Endothelial cell of hepatic sinusoid (primary cell): ENCODE measurements around the gene RGS2.

Experiments
- in situ Hi-C: cut with HindIII; loops from 2 replicates; pipeline ENCODE4 v1.10.0; 2017; ENCODE audit warnings: low sequenced_read_pairs

The RGS2 gene, protein sequence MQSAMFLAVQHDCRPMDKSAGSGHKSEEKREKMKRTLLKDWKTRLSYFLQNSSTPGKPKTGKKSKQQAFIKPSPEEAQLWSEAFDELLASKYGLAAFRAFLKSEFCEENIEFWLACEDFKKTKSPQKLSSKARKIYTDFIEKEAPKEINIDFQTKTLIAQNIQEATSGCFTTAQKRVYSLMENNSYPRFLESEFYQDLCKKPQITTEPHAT

DNA sequence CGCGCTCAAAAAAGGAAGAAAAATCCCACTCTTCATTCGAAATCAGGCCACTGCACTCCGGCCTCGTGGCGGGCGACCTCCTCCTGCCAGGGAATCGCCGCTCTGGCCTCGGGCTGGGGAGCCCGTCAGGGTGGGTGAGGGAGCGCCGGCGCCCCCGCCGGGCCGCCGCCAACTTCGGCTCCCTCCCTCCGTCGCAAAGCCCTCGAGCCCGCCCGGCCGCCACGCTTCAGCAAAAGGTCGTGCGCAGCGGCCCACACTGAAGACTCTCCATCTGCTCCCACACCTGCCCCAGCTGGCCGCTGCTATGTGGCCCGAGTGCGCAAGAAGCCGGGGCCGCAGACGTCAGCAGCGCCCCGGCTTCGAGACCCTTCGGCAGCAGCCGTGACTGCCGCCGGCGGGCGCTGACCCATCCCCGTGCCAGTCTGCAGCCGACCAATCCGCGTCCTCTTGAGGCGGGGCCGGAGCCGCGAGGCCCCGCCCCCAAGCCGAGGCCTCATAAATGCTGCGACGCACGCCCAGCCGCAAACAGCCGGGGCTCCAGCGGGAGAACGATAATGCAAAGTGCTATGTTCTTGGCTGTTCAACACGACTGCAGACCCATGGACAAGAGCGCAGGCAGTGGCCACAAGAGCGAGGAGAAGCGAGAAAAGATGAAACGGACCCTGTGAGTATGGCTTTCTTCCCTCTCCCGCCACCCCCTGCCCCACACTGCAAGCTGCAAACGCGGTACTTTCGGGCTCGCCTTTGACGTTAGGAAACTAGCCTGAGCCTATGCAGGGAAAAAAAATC, at the start of gene RGS2:
Gene RGS2, plus strand, starts transcription at position 522 of the 789 bp plus-strand sequence. Its CDS starts 33 bp downstream, at position 555.
- in situ Hi-C loops: no loop called here

DNA sequence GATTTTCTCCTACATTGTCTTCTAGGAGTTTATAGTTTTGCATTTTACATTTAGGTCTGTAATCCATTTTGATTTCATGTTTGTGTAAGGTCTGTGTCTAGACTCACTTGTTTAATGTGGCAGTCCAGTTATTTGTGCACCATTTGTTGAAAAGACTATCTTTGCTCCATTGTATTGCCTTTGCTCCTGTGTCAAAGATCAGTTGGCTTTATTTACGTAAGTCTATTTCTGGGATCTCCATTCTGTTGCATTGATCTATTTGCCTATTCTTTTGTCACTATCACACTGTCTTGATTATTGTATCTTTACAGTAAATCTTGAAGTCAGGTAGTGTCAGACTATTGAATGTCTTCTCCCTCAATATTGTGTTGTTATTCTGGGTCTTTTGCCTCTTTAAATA, 49.7 kb upstream of the RGS2 start:
- in situ Hi-C loops: no loop called here

DNA sequence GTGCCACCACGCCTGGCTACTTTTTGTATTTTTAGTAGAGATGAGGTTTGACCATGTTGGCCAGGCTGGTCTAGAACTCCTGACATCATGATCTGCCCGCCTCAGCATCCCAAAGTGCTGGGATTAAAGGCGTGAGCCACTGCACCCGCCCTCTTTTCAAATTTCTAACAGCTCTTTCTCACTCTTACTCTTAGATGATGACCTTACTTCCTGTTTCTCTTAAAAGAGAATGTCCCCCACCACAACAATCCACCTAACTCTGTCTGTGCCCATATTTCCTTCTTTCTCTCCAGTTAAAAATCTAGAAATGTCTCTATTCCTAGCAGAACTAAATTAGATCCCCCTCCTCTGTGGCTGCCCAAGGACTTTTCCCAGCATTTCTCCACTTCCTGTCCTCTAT, 46.6 kb upstream of the RGS2 start:
- in situ Hi-C loops: no loop called here

DNA sequence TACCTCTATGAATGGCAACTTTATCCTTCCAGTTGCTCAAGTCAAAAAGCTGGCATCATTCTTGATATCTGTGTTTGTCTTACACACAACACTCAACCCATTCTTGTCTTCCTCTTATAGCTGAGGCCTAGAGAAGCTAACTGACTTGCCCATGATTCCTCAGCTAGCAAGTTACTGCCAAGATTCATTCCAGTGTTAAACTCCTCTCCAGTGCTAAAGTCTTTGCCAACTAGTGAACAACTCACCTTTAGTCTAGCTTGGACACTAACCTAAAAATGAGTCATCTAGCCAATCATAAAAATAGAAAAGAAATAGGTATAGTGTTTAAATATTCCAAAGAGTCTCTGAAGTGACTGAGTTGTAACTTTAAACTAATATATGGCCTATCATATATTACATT, 45.6 kb upstream of the RGS2 start:
- in situ Hi-C loops: no loop called here

DNA sequence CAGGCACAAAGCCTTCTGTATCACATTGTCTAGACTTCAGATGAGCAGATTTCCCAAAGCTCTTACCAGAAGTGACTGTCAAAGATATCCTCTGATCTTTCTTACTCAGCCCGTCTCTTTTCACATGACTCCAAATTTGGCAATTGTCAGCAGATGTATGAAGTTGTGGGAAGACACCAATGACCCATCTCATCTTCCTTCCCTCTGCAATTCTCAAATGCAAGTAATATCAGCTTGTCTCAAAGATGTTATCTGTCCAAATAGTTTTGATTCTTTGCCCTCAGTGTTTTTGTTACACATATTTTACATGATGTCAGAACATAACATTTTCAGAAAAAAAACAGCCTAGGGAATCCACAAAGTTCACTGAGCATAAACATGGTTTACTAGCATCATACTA, 45.1 kb upstream of the RGS2 start:
- in situ Hi-C loops: no loop called here

DNA sequence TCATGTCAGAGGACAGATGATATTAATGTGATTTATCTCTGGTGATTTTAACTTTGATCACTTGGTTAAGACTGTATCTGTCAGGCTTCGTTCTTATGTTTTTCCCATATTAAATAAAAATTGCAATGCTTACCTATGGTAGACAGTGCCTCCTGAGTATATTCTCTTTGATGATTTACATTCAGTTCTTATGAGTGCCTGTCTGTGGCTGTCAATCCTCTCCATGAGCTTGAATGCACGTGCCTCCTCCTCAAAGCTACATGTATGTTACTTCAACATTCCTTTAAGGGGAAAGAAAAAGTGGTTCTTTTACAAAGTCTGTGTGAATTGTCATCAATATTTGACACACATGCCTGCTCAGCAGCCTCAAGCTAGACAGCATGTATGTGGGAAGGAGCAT, 44.2 kb upstream of the RGS2 start:
- in situ Hi-C loops: no loop called here

DNA sequence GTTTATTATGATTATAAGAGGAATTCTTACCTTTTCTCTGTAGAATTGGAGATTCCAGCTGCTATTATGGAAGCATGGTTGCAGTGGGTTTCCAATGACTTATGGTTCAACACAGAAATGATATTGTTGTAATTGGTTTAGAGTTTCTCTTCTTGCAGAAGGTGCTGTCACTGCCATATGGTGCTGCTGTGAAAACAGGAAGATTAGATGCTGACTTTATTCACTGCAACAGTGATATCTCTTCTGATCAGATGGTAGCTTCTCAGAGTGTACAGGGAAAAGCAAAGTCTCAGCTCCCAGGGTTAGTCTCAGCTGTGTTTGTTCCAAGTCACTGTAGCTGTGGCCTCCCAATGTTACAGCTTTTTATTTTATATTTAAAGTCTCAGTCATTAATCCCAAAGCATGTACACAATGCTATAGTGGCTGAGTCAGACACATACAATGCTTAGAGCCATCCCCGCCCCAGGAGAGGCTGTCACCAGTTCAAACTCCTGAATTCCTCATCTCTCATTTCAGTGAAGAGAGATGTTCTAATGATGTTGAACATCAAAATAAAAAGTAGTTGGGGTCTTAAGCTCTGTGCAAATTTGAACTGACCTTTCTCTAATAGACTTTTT, 42.7 kb upstream of the RGS2 start:
- in situ Hi-C loops: no loop called here

DNA sequence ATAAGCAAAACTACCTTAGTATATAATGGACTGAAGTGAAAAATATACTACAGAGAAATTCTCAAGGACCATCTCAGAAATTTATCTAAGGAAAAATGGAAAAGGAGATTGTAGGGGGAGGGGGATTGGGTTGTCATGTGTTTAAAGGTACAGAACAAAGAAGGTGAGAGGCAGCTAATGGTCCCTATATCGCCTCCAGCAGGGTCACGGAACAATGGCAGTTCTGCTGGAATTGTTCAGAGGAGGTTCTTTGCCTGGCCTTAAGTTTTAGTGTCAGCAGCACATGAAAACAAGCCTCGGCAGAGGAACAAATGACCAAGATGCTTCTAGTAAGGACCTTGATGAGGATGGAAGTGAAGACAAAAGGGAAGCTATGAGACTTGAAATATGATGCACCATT, 42.0 kb upstream of the RGS2 start:
- in situ Hi-C loops: no loop called here

DNA sequence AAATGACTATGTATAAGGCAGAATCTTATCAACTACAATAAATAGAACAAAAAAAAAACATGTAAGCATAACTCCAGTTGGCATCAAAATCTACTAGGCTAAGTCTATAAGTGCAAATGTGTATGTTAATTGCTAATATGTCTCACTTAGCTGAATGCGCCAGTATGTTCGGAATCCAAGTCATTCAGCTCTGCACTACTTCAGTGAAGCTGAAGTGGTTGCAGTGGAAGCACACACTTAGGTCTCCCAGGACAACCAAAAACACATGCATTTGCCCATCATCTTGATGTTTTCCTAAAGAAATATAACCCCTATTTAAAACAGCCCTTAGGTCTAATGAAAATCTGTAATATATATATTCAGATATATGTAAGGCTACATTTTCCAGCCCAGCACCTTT, 41.0 kb upstream of the RGS2 start:
- in situ Hi-C loops: no loop called here

DNA sequence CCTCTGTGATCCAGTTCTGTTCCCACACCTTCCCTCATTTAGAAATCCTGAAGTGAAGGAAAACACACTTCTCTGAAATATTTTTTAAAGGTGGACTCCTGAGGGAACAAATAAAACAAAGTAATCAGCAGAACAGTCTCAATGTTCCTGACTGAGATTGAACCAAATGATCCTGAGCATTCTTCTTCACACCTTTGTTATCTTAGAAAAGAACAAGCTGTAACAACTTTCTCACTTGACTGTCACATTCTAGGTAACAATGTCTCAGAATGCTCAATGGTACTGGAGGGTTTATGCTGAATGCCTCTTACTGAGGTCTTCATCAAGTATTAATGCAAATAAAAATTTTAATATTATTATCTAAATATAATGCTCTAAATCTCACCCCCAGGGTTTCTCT, 40.4 kb upstream of the RGS2 start:
- in situ Hi-C loops: no loop called here

DNA sequence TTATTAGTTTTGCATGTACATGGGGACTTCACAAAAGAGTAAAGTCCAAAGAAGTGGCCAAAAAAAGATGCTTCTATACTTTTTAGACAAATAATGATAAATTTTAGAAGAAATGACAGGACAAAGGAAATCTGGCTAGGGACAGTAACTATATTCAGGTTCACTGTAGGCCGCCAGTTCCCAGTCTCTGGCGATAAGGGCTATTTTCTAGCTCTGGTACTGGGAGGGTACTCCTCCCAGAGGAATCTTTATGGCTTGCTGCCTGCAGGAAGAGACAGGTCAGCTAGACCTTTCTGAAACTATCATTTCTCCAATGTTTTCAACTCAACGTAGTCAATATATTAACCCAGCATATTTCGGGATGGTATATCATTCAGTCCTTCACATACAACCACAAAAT, 37.5 kb upstream of the RGS2 start:
- in situ Hi-C loops: no loop called here

DNA sequence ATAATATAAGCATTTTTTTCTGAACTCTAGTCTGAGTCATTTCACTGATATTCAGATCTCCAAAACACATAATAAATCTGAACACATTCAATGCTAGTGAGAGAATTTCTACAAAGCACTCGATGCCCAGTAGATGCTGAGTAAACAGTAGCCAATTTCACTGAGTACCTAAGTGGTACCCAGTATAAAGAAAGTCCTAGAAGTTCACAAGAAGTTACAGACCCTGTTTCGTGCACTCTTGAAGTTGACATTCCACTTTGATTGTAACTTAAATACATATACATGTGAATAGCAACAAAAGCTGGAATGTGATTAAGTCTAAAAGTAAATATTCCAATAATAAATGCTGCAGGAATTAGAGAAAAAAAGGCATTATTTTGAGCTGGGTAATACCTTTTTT, 33.2 kb upstream of the RGS2 start:
- in situ Hi-C loops: no loop called here

DNA sequence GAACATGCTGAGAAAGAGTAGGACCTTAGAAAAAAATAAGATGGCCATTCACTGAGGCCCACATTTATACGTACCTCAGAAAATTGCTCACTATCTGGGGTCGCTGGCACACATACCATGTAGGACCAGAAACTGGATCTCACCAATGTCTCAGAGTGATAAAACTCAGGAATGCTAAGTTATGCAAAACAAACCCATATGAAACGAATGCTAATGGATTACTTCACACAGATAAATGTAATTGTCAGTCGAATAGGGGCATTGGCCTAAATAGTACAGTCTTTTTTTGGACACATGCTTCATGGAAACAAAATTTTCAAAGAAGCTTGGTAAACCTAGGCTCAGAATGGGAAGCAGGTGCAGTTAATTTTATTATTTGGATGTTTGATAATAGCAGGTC, 32.6 kb upstream of the RGS2 start:
- in situ Hi-C loops: no loop called here

DNA sequence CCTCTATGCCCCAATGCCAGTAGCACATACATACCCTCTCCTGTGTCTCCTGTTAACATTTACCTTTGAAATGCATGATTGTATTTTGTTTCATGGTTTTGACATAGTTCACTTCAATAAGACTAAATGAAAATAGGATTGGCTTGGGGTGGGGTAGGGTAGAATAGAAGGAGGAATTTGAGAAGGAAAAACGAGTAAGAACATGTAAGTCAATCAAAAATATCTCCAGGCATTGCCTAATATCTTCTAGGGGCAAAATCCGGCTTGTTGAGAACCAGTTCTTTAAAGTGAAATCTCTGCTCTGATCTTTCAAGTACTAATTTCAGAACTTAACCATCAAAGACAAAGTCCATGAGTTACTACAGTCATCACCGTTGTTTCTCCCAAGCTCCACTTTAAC, 31.8 kb upstream of the RGS2 start:
- in situ Hi-C loops: no loop called here

DNA sequence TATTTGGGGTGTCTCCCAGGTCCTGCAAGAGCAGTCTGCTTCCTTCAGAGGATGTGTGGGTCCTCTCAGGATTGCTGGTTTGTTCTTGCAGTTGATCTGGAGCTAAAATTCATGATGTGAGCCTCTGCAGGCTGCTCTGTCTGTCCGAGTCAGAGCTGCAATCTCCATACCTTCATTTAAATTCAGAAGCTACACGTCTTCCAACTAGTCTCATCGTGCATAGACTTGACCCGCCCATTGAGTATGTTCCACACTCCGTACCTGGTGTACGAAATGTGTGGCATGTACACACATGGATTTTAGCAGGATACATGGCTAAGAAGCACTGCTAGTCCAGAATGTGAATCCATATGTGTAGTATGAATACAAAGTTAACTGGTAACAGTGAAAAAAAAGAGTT, 25.0 kb upstream of the RGS2 start:
- in situ Hi-C loops: no loop called here

DNA sequence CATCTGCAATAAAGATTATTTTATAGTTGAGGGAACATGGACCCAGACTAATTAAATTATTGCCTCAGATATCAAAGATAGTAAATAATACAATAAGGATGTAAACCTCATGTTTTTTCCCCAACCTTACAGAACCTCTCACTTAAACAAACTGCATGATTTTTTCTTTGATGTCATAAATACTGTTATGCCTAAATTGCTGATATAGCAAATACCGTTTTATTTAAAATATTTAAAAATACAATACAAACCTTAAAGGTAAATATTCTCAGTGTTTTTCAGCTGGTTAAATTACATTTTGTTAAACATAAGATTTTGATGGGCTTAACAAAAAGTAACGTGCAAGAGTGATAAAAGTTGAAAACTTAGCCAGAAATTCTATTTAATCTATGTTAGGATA, 24.4 kb upstream of the RGS2 start:
- in situ Hi-C loops: no loop called here

DNA sequence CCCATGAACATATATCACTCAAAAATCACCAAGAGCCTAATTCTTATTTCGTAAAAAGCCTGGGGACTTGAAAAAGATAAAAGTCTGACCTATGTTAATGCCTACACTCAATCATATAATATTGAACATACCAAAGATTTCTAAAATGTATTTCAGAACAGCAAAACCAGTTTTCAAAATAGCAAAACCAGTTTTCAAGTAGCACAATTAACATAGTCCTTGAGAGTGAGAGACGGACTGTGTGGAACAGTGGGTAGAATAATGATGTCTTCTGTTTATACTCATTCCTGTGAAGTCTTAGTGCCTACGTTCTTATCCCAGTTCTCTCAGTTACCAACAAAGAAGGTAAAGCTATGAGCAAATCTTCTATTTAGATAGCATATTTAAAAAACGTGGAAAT, 22.3 kb upstream of the RGS2 start:
- in situ Hi-C loops: no loop called here

DNA sequence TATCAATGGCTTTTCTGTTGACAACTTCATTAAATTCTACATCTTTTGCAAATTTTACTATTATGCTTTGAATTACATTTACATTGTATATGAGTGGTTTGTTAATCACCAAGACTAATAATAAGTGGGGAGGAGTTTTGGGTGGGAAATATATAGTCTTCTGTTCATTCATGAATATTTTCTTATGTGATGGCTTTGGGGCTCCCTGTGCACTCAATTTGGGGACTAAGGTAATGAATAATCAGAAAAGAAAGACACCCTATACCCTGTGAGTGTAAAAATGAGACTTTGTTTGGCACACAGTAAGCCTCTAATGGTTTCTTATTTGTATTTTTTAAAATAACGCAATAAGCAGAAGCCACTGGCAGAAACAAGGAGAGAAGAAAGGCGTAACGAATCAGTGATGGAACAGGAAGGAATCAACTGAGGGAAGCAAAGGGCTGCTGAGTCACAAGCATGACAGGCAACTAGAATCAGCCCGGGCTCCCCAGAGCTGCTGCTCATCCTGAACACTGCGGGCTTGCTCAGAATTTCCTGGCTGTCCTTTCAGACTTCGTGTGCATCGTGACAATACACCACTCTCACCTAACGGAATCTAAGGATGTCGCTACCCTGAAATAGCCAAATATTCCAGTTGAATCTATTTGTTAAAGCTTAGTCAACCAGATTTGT, 20.8 kb upstream of the RGS2 start:
- in situ Hi-C loops: no loop called here

DNA sequence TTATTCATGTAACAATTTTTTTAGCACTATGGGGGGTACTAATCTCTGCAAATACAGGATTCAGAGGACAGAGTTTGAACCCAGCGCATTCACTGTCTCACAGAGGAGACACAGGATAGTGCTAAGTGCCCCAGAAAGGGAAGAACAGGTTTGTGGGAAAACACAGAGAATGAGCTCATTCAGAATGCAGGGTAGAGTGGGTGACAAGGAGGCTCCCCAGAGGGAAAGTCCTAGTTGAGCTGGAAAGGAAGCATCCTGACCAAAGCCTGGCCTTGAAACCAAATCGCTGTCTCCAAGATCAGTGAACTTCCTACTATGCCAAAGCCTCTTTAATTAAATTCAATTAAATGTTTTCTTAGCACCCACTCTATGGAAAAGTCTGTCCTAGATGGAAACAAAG, 19.0 kb upstream of the RGS2 start:
- in situ Hi-C loops: no loop called here

DNA sequence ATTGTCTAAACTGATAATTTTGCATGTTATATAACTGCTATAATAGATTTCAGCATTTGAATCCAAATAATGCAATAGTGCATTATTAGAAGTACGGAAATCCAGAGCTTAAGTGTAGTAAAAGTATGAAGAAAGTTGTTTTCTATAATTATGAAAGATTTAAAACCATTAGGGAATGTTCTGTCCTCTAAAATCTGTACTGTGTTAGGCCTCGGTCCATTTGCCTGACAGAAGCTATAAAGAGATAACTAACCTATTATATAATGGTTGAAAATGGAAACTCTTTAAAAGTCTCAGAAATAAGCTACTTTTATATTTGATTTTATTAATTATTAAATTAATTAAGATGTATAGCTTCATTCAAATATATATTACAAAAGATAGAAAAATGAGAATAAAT, 16.2 kb upstream of the RGS2 start:
- in situ Hi-C loops: no loop called here

DNA sequence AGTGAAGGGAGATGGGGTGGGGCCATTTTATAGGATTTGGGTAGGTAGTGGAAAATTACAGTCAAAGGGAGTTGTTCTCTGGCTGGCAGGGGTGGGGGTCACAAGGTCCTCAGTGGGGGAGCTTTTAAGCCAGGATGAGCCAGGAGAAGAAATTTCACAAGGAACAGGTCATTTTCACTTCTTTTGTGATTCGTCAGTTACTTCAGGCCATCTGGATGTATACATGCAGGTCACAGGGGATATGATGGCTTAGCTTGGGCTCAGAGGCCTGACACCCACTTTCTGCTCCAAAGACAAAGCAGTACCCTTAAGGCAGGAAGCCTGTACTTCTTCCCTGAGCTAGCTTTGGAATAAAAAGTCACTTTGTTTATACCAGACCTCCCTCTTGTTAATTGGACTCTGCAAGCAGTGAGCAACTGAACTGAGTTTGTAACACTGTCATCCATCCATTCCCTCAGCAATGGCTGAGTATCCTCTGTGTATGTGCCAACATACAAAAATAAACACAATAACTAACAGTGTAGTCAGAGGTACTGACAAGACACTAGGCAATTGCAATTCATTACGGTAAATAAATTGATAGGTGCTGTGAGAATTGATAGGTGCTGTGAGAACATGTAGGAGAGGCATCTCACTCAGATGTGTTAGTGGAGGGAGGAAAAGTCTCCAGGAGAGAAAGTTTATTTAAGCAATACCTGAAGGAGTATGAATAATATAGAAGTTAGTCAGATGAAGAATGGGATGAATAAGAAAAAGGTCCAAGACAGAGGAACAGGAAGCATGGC, 14.7 kb upstream of the RGS2 start:
- in situ Hi-C loops: no loop called here
